IMR-90 (cell line): ENCODE data around the gene BTNL3. TPM values are rescaled to one million over a fixed set of nuclear protein-coding genes. Genes with fewer than 3 reads are reported as not detected.

ENCODE experiments used
- ATAC-seq: fragments of 200-7000 bp; cut with Tn5 transposase; 2 replicates; pipeline ENCODE4 v1.9.1; 2020; ENCODE audit warnings: low read depth, mild to moderate bottlenecking, moderate library complexity
- BruUV-seq: library from RNA; stranded (reverse); fragments of 400-500 nt; replicated peaks from 2 replicates; lab custom pipeline; 2021; lab: Mats Ljungman, UMichigan
- CTCF ChIA-PET: fragments of 300-600 bp; formaldehyde crosslinking; extraction: SDS; loops from one replicate; lab custom pipeline; 2021; ENCODE audit warnings: antibody characterized with exemption; lab: Yijun Ruan, JAX
- POLR2A ChIA-PET: fragments of 300-600 bp; sonication (Branson Sonifier 250); formaldehyde crosslinking; loops from one replicate; lab custom pipeline; 2022; ENCODE audit warnings: antibody characterized with exemption; ENCODE audit not compliant: unreplicated experiment; lab: Charles Lee
- DNase-seq: peaks from one replicate; pipeline ENCODE4 v3.0.0; 2013
- H2AFZ ChIP-seq: replicated peaks from 2 replicates; pipeline ENCODE3; 2013; ENCODE audit warnings: low read length, mild to moderate bottlenecking; ENCODE audit not compliant: poor library complexity
- H2AK5ac ChIP-seq: 2 replicates; pipeline ENCODE4 v1.6.1; 2013; ENCODE audit warnings: low read depth, low read length, inconsistent platforms
- H2AK9ac ChIP-seq: replicated peaks from 2 replicates; pipeline ENCODE3; 2013; ENCODE audit warnings: mild to moderate bottlenecking, low read depth, low read length, moderate library complexity; ENCODE audit not compliant: poor library complexity
- H2BK120ac ChIP-seq: 2 replicates; pipeline ENCODE4 v1.6.1; 2013; ENCODE audit warnings: low read depth, low read length, inconsistent platforms
- H2BK15ac ChIP-seq: 3 replicates; pipeline ENCODE4 v1.6.1; 2013; ENCODE audit warnings: low read depth, low read length, inconsistent platforms
- H2BK20ac ChIP-seq: 2 replicates; pipeline ENCODE4 v1.6.1; 2013; ENCODE audit warnings: low read depth, mild to moderate bottlenecking, inconsistent platforms, low read length, moderate library complexity
- H2BK5ac ChIP-seq: 2 replicates; pipeline ENCODE4 v1.6.1; 2013; ENCODE audit warnings: mild to moderate bottlenecking, low read depth, low read length, inconsistent platforms; ENCODE audit not compliant: poor library complexity, severe bottlenecking
- H3K14ac ChIP-seq: replicated peaks from 2 replicates; pipeline ENCODE4 v1.6.1; 2013; ENCODE audit warnings: low read depth, low read length, inconsistent platforms
- H3K18ac ChIP-seq: 2 replicates; pipeline ENCODE4 v1.6.1; 2013; ENCODE audit warnings: low read depth, low read length, control low read depth
- H3K23ac ChIP-seq: 2 replicates; pipeline ENCODE4 v1.6.1; 2013; ENCODE audit warnings: low read depth, low read length, inconsistent platforms
- H3K27ac ChIP-seq: 2 replicates; pipeline ENCODE4 v1.5.1; 2013; ENCODE audit warnings: mild to moderate bottlenecking, control low read depth, low read length; ENCODE audit not compliant: insufficient read depth
- H3K27me3 ChIP-seq: 2 replicates; pipeline ENCODE4 v1.6.1; 2013; ENCODE audit warnings: low read length; ENCODE audit not compliant: control insufficient read depth, insufficient read depth
- H3K36me3 ChIP-seq: 2 replicates; pipeline ENCODE4 v1.6.1; 2013; ENCODE audit warnings: low read length, mixed read lengths; ENCODE audit not compliant: control insufficient read depth, insufficient read depth
- H3K4ac ChIP-seq: 2 replicates; pipeline ENCODE4 v1.6.1; 2013; ENCODE audit warnings: low read depth, low read length, inconsistent platforms
- H3K4me1 ChIP-seq: 2 replicates; pipeline ENCODE4 v1.6.1; 2013; ENCODE audit warnings: low read length, mixed read lengths; ENCODE audit not compliant: control insufficient read depth, insufficient read depth
- H3K4me2 ChIP-seq: 2 replicates; pipeline ENCODE4 v1.6.1; 2013; ENCODE audit warnings: low read depth, mild to moderate bottlenecking, control low read depth, low read length, moderate library complexity
- H3K4me3 ChIP-seq: 2 replicates; pipeline ENCODE4 v1.5.1; 2013; ENCODE audit warnings: low read depth, mild to moderate bottlenecking, control low read depth, low read length, moderate library complexity; ENCODE audit not compliant: insufficient read depth
- H3K56ac ChIP-seq: 2 replicates; pipeline ENCODE4 v1.6.1; 2013; ENCODE audit warnings: low read length, inconsistent platforms; ENCODE audit not compliant: insufficient read depth; ENCODE audit errors: extremely low read depth
- H3K79me1 ChIP-seq, 2 experiments: 2 replicates each; pipeline ENCODE4 v1.6.1; 2013; ENCODE audit warnings: low read length in 2 of 2, inconsistent platforms in 1 of 2, low read depth in 1 of 2
- H3K9ac ChIP-seq: 2 replicates; pipeline ENCODE4 v1.6.1; 2013; ENCODE audit warnings: low read depth, low read length, control low read depth
- H3K9me1 ChIP-seq: 2 replicates; pipeline ENCODE4 v1.6.1; 2013; ENCODE audit warnings: low read length, inconsistent platforms; ENCODE audit not compliant: insufficient read depth
- H3K9me3 ChIP-seq: 2 replicates; pipeline ENCODE4 v1.6.1; 2013; ENCODE audit warnings: low read length; ENCODE audit not compliant: control insufficient read depth, insufficient read depth
- H4K20me1 ChIP-seq: 2 replicates; pipeline ENCODE4 v1.6.1; 2013; ENCODE audit warnings: low read length, inconsistent platforms; ENCODE audit not compliant: insufficient read depth
- H4K5ac ChIP-seq: 2 replicates; pipeline ENCODE4 v1.6.1; 2013; ENCODE audit warnings: mild to moderate bottlenecking, low read depth, low read length, control low read depth
- H4K8ac ChIP-seq, 2 experiments: 2 replicates each; pipeline ENCODE4 v1.6.1; 2013; ENCODE audit warnings: low read depth in 2 of 2, low read length in 2 of 2, control low read depth in 1 of 2, inconsistent platforms in 1 of 2
- H4K91ac ChIP-seq: 2 replicates; pipeline ENCODE4 v1.6.1; 2013; ENCODE audit warnings: low read depth, low read length, inconsistent platforms; ENCODE audit not compliant: insufficient read depth
- MAFK ChIP-seq: IDR thresholded peaks from 2 replicates; pipeline ENCODE4 v1.6.1; 2012; ENCODE audit warnings: low read depth, low read length, improper control_type of control experiment
- WGBS, 2 experiments: methylation state at CpG; one replicate each; pipeline versions ENCODE4 v1.1.5 to v1.1.7; 2013; ENCODE audit warnings: missing lambda C conversion rate in 2 of 2; ENCODE audit not compliant: insufficient read length in 1 of 2; ENCODE audit errors: extremely low coverage in 2 of 2; 5-methylcytosine and 5-hydroxymethylcytosine counted together
- dilution Hi-C: fragments of 300-500 bp; cut with HindIII; formaldehyde crosslinking; loops from one replicate; pipeline ENCODE4 v1.14.3; 2018; ENCODE audit warnings: low sequenced_read_pairs; ENCODE audit not compliant: unreplicated experiment
- in situ Hi-C: fragments of 300-500 bp; cut with MboI; formaldehyde crosslinking; loops from 3 replicates; pipeline ENCODE4 v1.14.3; 2019; ENCODE audit warnings: low sequenced_read_pairs, inconsistent platforms, mixed read lengths
- intact Hi-C: fragments of 100-400 bp; cut with micrococcal nuclease; formaldehyde crosslinking; loops from 2 replicates; pipeline ENCODE4 v1.10.0; 2022
- polyA plus RNA-seq, 3 experiments: library from polyadenylated mRNA; depleted of rRNA; stranded (reverse); fragments of >200 nt; gene quantifications; 2 replicates each; pipeline ENCODE4 v1.2.3, GENCODE V29; 2012; ENCODE audit warnings: low replicate concordance in 1 of 3
- total RNA-seq: library from RNA; depleted of rRNA; stranded (reverse); fragments of >200 nt; gene quantifications from 2 replicates; pipeline ENCODE4 v1.2.3, GENCODE V29; 2012
- TF ChIP-seq, protein P1 (sequence below): fragments of 150-350 bp; IDR thresholded peaks from 2 replicates; pipeline ENCODE4 v1.6.1; 2017; ENCODE audit warnings: mild to moderate bottlenecking, antibody characterized with exemption, low read length, low read depth

BTNL3 gene
- total and polyA plus RNA-seq, 2 of the 4 experiments (the other 2 are of a cell fraction) = not detected

GRCh38 chr5:181047288-181047687 lies 58.6 kb downstream of the BTNL3 start:
- no peak overlapping the region for H4K8ac ChIP-seq
- H3K4ac ChIP-seq = no peak overlapping the region
- ChIA-PET POLR2A (no interaction called here), CTCF (no interaction called here)
- H4K91ac ChIP-seq = no peak overlapping the region
- no peak overlapping the region for H3K4me2 ChIP-seq
- no peak overlapping the region for H2AFZ ChIP-seq
- H4K5ac ChIP-seq = no peak overlapping the region
- WGBS, 2 experiments = no CpG with 5 or more reads among the region's 2 CpGs
- no peaks in the 10 kb centered on the region for H4K20me1 ChIP-seq
- H3K79me1 ChIP-seq = no peaks in the 10 kb centered on the region
- H2BK15ac ChIP-seq = no peak overlapping the region
- H3K27ac ChIP-seq = no peak overlapping the region
- in situ Hi-C loops (no loop called here), dilution Hi-C loops (no loop called here), intact Hi-C loops (no loop called here)
- no peaks in the 10 kb centered on the region for H3K9me1 ChIP-seq
- H3K9me3 ChIP-seq = peaks cover 8% of the 10 kb centered on the region; the same call in 1 of the 2 replicates
- H3K9ac ChIP-seq = no peak overlapping the region
- no peak overlapping the region for H3K14ac ChIP-seq
- no peak overlapping the region for H2BK120ac ChIP-seq
- H3K27me3 ChIP-seq = peaks cover 10% of the 10 kb centered on the region
- 0 out of 2 replicates have a peak, but pooled peaks have one; percentile 5 for TF ChIP-seq MAFK
- TF ChIP-seq, protein P1, sequence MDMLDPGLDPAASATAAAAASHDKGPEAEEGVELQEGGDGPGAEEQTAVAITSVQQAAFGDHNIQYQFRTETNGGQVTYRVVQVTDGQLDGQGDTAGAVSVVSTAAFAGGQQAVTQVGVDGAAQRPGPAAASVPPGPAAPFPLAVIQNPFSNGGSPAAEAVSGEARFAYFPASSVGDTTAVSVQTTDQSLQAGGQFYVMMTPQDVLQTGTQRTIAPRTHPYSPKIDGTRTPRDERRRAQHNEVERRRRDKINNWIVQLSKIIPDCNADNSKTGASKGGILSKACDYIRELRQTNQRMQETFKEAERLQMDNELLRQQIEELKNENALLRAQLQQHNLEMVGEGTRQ = no peak
- H3K4me3 ChIP-seq = no peak overlapping the region
- ATAC-seq (no peak), DNase-seq (no peak)
- no peak overlapping the region for H2AK9ac ChIP-seq
- H3K4me1 ChIP-seq = no peaks in the 10 kb centered on the region
- H3K23ac ChIP-seq = no peak overlapping the region
- no peak overlapping the region for H2BK5ac ChIP-seq
- no peak overlapping the region for H3K18ac ChIP-seq
- H2AK5ac ChIP-seq = no peak overlapping the region
- no peak overlapping the region for H3K56ac ChIP-seq
- no TSS peak for BruUV-seq
- H3K36me3 ChIP-seq = no peaks in the 10 kb centered on the region
- H2BK20ac ChIP-seq = no peak overlapping the region
